Mesendoderm (in vitro differentiated cells): ENCODE measurements around the gene HDAC5.

Experiments used
- DNase-seq: peaks from one replicate; pipeline ENCODE4 v3.0.0; 2013
- H2AK5ac ChIP-seq: 2 replicates; pipeline ENCODE4 v1.6.1; 2013; ENCODE audit warnings: low read length, inconsistent platforms
- H2BK120ac ChIP-seq: 2 replicates; pipeline ENCODE4 v1.6.1; 2013; ENCODE audit warnings: low read depth, mild to moderate bottlenecking, low read length, moderate library complexity, mixed read lengths
- H2BK15ac ChIP-seq: replicated peaks from 2 replicates; pipeline ENCODE4 v1.6.1; 2013; ENCODE audit warnings: low read depth, mild to moderate bottlenecking, moderate library complexity
- H2BK5ac ChIP-seq: 2 replicates; pipeline ENCODE4 v1.6.1; 2013; ENCODE audit warnings: low read length, inconsistent platforms
- H3K18ac ChIP-seq: 2 replicates; pipeline ENCODE4 v1.6.1; 2013; ENCODE audit warnings: mild to moderate bottlenecking, low read length, mixed read lengths
- H3K23ac ChIP-seq: one replicate; pipeline ENCODE4 v1.6.1; 2013; ENCODE audit warnings: low read length
- H3K27ac ChIP-seq: 2 replicates; pipeline ENCODE4 v1.5.1; 2013; ENCODE audit warnings: low read depth, mild to moderate bottlenecking, inconsistent platforms, low read length, moderate library complexity
- H3K27me3 ChIP-seq: 2 replicates; pipeline ENCODE4 v1.6.1; 2013; ENCODE audit warnings: low read length, control low read depth, mild to moderate bottlenecking, inconsistent platforms; ENCODE audit not compliant: insufficient read depth, poor library complexity
- H3K36me3 ChIP-seq: 2 replicates; pipeline ENCODE4 v1.6.1; 2013; ENCODE audit warnings: low read length, inconsistent platforms; ENCODE audit not compliant: control insufficient read depth, insufficient read depth
- H3K4ac ChIP-seq: one replicate; pipeline ENCODE4 v1.6.1; 2013; ENCODE audit warnings: low read depth, mild to moderate bottlenecking, low read length, moderate library complexity
- H3K4me1 ChIP-seq: 2 replicates; pipeline ENCODE4 v1.6.1; 2013; ENCODE audit warnings: low read depth, low read length, inconsistent platforms; ENCODE audit not compliant: control insufficient read depth
- H3K4me2 ChIP-seq: 2 replicates; pipeline ENCODE4 v1.6.1; 2013; ENCODE audit warnings: low read length
- H3K4me3 ChIP-seq: 2 replicates; pipeline ENCODE4 v1.5.1; 2013; ENCODE audit warnings: mild to moderate bottlenecking, low read length
- H3K56ac ChIP-seq: one replicate; pipeline ENCODE4 v1.6.1; 2013; ENCODE audit warnings: low read length
- H3K79me1 ChIP-seq: 2 replicates; pipeline ENCODE4 v1.6.1; 2013; ENCODE audit warnings: low read length, inconsistent platforms
- H3K79me2 ChIP-seq: 2 replicates; pipeline ENCODE4 v1.6.1; 2013; ENCODE audit warnings: mild to moderate bottlenecking, low read length; ENCODE audit not compliant: control insufficient read depth, insufficient read depth
- H3K9ac ChIP-seq: 2 replicates; pipeline ENCODE4 v1.6.1; 2013; ENCODE audit warnings: low read length, inconsistent platforms
- H4K5ac ChIP-seq: one replicate; pipeline ENCODE4 v1.6.1; 2013; ENCODE audit warnings: low read length
- H4K8ac ChIP-seq: one replicate; pipeline ENCODE4 v1.6.1; 2013; ENCODE audit warnings: low read depth, mild to moderate bottlenecking, control low read depth, low read length, moderate library complexity
- WGBS: extraction: QIAGEN DNeasy Blood & Tissue Kit; methylation state at CpG from one replicate; pipeline ENCODE4 v1.1.7; 2013; ENCODE audit warnings: low lambda C conversion rate, missing lambda C conversion rate; ENCODE audit not compliant: insufficient coverage; ENCODE audit errors: extremely low coverage; 5-methylcytosine and 5-hydroxymethylcytosine counted together

HDAC5 gene

GRCh38 chr17:44110823-44111633, 12.4 kb downstream of the HDAC5 start:
- Histone ChIP-seq H3K27me3 (no peaks in the 10 kb centered on the region), H2AK5ac (no peak overlapping the region), H3K4me2 (peak overlapping the region; percentile 39), H3K79me1 (peaks cover 30% of the 10 kb centered on the region), H3K36me3 (no peaks in the 10 kb centered on the region), H4K5ac (no peak overlapping the region), H3K27ac (peak overlapping the region; percentile 58), H3K9ac (peak overlapping the region; percentile 62), H3K56ac (peak overlapping the region; percentile 86), H2BK120ac (no peak overlapping the region), H3K4me3 (no peak overlapping the region), H3K4ac (no peak overlapping the region), H3K23ac (no peak overlapping the region), H4K8ac (no peak overlapping the region), H2BK5ac (peak overlapping the region; percentile 29), H3K79me2 (peaks cover 6% of the 10 kb centered on the region), H2BK15ac (no peak overlapping the region), H3K18ac (no peak overlapping the region), H3K4me1 (peaks cover 7% of the 10 kb centered on the region)
- DNase-seq: peak; percentile 94
- WGBS: no CpG with 5 or more reads among the region's 28 CpGs

GRCh38 chr17:44110011-44110686, 13.3 kb downstream of the HDAC5 start:
- Histone ChIP-seq H2AK5ac (no peak overlapping the region), H2BK15ac (no peak overlapping the region), H3K4me3 (no peak overlapping the region), H3K79me2 (peaks cover 6% of the 10 kb centered on the region), H2BK5ac (no peak overlapping the region), H3K18ac (no peak overlapping the region), H3K36me3 (no peaks in the 10 kb centered on the region), H3K79me1 (peaks cover 31% of the 10 kb centered on the region), H3K4me2 (no peak overlapping the region), H2BK120ac (no peak overlapping the region), H3K23ac (no peak overlapping the region), H3K27ac (no peak overlapping the region), H3K56ac (peak overlapping the region; percentile 86), H4K8ac (no peak overlapping the region), H3K9ac (no peak overlapping the region), H4K5ac (no peak overlapping the region), H3K4ac (no peak overlapping the region), H3K4me1 (peaks cover 7% of the 10 kb centered on the region), H3K27me3 (no peaks in the 10 kb centered on the region)
- no CpG with 5 or more reads among the region's 10 CpGs for WGBS
- DNase-seq: no peak

- no peak overlapping the region for H4K8ac ChIP-seq
- H2BK15ac ChIP-seq: no peak overlapping the region
- no peak overlapping the region for H3K18ac ChIP-seq
- H3K4me2 ChIP-seq: no peak overlapping the region
- H3K4me1 ChIP-seq: peaks cover 7% of the 10 kb centered on the region
- H3K56ac ChIP-seq: no peak overlapping the region
- no peak overlapping the region for H3K27ac ChIP-seq
- H3K79me1 ChIP-seq: peaks cover 33% of the 10 kb centered on the region
- H2BK120ac ChIP-seq: no peak overlapping the region
- no CpG with 5 or more reads among the region's 4 CpGs for WGBS
- no peak overlapping the region for H3K4ac ChIP-seq
- no peak overlapping the region for H4K5ac ChIP-seq
- H2AK5ac ChIP-seq: no peak overlapping the region
- H3K9ac ChIP-seq: no peak overlapping the region
- no peak overlapping the region for H2BK5ac ChIP-seq
- no peak for DNase-seq
- H3K27me3 ChIP-seq: no peaks in the 10 kb centered on the region
- H3K4me3 ChIP-seq: no peak overlapping the region
- H3K79me2 ChIP-seq: peaks cover 6% of the 10 kb centered on the region
- H3K23ac ChIP-seq: no peak overlapping the region
- H3K36me3 ChIP-seq: no peaks in the 10 kb centered on the region
These were observed 14.2 kb downstream of the HDAC5 start for GRCh38 chr17:44109312-44109630.

- Histone ChIP-seq H3K4ac (no peak overlapping the region), H2BK5ac (no peak overlapping the region), H4K5ac (no peak overlapping the region), H3K9ac (no peak overlapping the region), H2BK15ac (no peak overlapping the region), H4K8ac (no peak overlapping the region), H3K27me3 (no peaks in the 10 kb centered on the region), H3K79me2 (peaks cover 4% of the 10 kb centered on the region), H3K36me3 (no peaks in the 10 kb centered on the region), H3K27ac (no peak overlapping the region), H3K4me1 (peaks cover 7% of the 10 kb centered on the region), H3K4me3 (no peak overlapping the region), H3K18ac (no peak overlapping the region), H3K23ac (no peak overlapping the region), H3K56ac (peak overlapping the region; percentile 5), H2AK5ac (no peak overlapping the region), H3K79me1 (peaks cover 31% of the 10 kb centered on the region), H3K4me2 (no peak overlapping the region), H2BK120ac (no peak overlapping the region)
- WGBS: no CpG with 5 or more reads among the region's 16 CpGs
- DNase-seq: no peak
These were observed 14.8 kb downstream of the HDAC5 start for GRCh38 chr17:44108440-44109311.

GRCh38 chr17:44106801-44107200, 16.6 kb downstream of the HDAC5 start:
- Histone ChIP-seq H3K4ac (no peak overlapping the region), H4K8ac (no peak overlapping the region), H3K27ac (no peak overlapping the region), H3K4me2 (no peak overlapping the region), H3K79me2 (peaks cover 4% of the 10 kb centered on the region), H3K9ac (no peak overlapping the region), H2BK15ac (no peak overlapping the region), H2BK5ac (no peak overlapping the region), H3K4me1 (peaks cover 7% of the 10 kb centered on the region), H2BK120ac (no peak overlapping the region), H3K18ac (no peak overlapping the region), H3K79me1 (peaks cover 27% of the 10 kb centered on the region), H3K36me3 (no peaks in the 10 kb centered on the region), H3K56ac (no peak overlapping the region), H4K5ac (no peak overlapping the region), H2AK5ac (no peak overlapping the region), H3K4me3 (no peak overlapping the region), H3K23ac (no peak overlapping the region), H3K27me3 (no peaks in the 10 kb centered on the region)
- no CpG with 5 or more reads among the region's 4 CpGs for WGBS
- no peak for DNase-seq
